ENCODE results near the gene PCNT.

PCNT gene

DNA sequence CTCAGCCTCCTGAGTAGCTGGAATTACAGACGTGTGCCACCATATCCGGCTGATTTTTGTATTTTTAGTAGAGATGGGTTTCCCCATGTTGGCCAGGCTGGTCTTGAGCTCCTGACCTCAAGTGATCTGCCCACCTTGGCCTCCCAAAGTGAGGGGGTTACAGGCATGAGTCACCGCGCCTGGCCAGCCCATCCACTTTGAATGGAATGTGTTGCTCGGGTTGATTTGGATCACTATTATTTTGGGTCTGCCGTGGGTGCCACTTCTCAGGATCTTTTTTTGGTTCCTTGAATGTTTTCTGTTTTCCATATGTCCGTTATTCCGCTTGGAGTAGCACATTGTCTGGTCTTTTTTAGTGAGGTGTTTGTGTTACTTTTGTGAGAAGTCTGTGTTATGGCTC lies 17.0 kb downstream of the PCNT start:
- Histone ChIP-seq H3K36me3 (ENCODE audit: insufficient read depth, low read length) (peaks cover 50% of the 10 kb centered on the region), H3K27ac (ENCODE audit: low read depth, low read length) (no peak overlapping the region), H3K27me3 (ENCODE audit: insufficient read depth, low read length) (no peaks in the 10 kb centered on the region), H3K4me1 (ENCODE audit: insufficient read depth, low read length) (no peaks in the 10 kb centered on the region), H3K9me3 (ENCODE audit: insufficient read depth, low read depth, low read length) (no peaks in the 10 kb centered on the region), H3K4me3 (ENCODE audit: low read length) (no peak overlapping the region), H3K9ac (ENCODE audit: low read depth, low read length) (no peak overlapping the region)
- WGBS = 91% methylated on average over 8 of the region's 8 CpGs

DNA sequence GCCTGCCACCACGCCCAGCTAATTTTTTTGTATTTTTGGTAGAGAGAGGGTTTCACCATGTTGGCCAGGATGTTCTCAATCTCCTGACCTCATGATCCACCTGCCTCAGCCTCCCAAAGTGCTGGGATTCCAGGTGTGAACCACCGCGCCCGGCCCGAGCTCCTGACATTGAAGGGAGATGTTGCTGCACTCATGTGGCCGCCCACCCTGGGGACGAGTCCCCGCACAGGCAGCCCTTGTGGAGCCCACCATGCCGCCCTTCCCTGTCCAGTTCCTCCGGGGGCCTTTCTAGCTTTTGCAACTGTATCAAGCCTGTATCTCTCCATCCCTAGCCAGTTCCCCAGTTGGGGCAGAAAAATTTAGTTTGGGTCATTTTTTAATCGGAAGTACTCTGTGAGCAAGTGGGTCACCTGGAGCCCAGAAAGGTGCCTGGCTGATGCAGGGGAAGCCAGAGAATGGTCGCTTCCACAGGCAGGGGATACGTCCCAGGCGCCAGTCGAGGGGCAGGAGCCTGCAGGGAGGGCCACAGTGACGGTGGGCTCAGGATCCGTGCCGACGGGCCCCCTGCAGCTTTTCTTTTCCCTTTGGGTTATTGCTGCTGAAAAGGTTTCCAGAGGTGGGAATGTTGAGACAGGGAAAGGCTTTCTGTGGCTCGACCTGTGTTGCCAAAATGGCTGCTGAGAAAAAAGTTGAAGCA lies 20.4 kb downstream of the PCNT start:
- Histone ChIP-seq H3K27me3 (ENCODE audit: insufficient read depth, low read length) (no peaks in the 10 kb centered on the region), H3K27ac (ENCODE audit: low read depth, low read length) (no peak overlapping the region), H3K4me1 (ENCODE audit: insufficient read depth, low read length) (no peaks in the 10 kb centered on the region), H3K9ac (ENCODE audit: low read depth, low read length) (no peak overlapping the region), H3K4me3 (ENCODE audit: low read length) (no peak overlapping the region), H3K9me3 (ENCODE audit: insufficient read depth, low read depth, low read length) (no peaks in the 10 kb centered on the region), H3K36me3 (ENCODE audit: insufficient read depth, low read length) (peaks cover 51% of the 10 kb centered on the region)
- WGBS = 94% methylated on average over 20 of the region's 20 CpGs

DNA sequence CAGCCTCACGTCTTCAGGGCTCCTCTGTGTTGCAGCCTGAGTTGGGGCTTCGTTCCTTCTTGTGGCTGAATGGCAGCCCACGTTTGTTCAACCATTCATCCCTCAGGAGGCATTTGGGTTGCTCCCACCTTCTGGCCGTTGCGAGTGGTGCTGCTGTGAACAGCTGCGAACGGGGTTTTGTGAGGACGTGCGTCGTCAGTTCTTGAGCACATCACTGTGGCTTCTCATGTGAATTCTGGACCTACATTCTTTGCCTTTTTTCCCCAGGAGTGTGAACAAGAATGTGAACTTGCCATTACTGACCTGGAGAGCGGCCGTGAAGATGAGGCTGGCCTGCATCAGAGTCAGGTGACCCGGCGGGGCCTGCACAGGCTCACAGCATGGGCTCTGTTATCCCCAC lies 21.9 kb downstream of the PCNT start:
- Histone ChIP-seq H3K4me1 (ENCODE audit: insufficient read depth, low read length) (no peaks in the 10 kb centered on the region), H3K27ac (ENCODE audit: low read depth, low read length) (no peak overlapping the region), H3K9me3 (ENCODE audit: insufficient read depth, low read depth, low read length) (no peaks in the 10 kb centered on the region), H3K27me3 (ENCODE audit: insufficient read depth, low read length) (no peaks in the 10 kb centered on the region), H3K4me3 (ENCODE audit: low read length) (no peak overlapping the region), H3K36me3 (ENCODE audit: insufficient read depth, low read length) (peaks cover 56% of the 10 kb centered on the region), H3K9ac (ENCODE audit: low read depth, low read length) (no peak overlapping the region)
- WGBS = 95% methylated on average over 14 of the region's 14 CpGs

DNA sequence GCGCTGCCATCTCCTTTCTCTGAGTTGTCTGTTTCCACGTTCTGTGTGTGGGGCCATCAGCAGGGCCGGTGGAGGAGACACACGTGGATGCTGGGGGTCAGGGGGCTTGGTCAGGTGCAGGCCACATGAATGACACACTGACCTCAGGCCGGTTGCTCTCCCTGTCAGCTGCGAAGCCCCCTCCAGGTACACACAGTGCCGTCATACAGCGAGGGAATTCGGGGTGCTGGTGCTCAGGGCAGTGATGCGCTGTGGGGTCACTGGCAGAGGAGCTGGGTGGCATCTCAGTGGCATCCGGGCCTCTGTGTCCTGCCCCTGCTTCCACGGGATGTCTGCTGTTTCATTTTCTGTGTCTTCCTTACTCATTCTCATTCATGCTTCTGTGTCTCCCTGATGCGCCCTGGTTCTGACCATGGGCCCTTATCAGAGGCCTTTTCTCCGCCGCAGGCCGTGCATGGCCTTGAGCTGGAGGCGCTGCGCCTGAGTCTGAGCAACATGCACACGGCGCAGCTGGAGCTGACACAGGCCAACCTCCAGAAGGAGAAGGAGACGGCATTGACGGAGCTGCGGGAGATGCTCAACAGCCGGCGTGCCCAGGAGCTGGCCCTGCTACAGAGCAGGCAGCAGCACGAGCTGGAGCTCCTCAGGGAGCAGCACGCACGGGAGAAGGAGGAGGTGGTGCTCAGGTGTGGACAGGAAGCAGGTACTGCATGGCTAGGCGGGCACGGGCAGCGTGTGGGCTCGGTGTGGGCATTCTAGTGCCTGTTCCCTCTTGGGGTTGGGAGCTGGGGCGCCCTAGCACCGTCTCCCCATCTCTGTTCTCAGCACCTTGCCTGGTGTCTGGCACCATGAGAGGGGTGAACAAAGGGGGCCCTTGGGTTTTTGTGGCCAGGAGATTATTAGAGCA lies 22.6 kb downstream of the PCNT start:
- peaks cover 63% of the 10 kb centered on the region for H3K36me3 ChIP-seq (ENCODE audit: insufficient read depth, low read length)
- H3K27ac ChIP-seq (ENCODE audit: low read depth, low read length) = no peak overlapping the region
- H3K9ac ChIP-seq (ENCODE audit: low read depth, low read length) = no peak overlapping the region
- WGBS = 95% methylated on average over 34 of the region's 34 CpGs
- no peaks in the 10 kb centered on the region for H3K9me3 ChIP-seq (ENCODE audit: insufficient read depth, low read depth, low read length)
- no peak overlapping the region for H3K4me3 ChIP-seq (ENCODE audit: low read length)
- H3K27me3 ChIP-seq (ENCODE audit: insufficient read depth, low read length) = no peaks in the 10 kb centered on the region
- no peaks in the 10 kb centered on the region for H3K4me1 ChIP-seq (ENCODE audit: insufficient read depth, low read length)

DNA sequence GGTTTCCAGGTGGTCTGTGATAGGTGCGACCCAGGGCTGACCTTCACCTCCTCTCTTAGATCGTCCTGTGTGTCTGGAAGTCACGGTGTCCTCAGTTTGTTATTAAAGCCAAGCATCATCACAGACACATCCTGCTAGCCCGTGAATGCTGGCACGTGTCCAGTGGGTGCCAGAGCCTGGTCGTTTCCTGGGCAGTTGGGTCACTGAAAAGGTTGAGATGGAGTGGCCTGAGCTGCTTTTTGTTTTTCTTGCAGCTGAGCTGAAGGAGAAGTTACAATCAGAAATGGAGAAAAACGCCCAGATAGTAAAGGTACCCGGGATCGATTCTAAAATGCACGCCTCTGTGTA lies 23.2 kb downstream of the PCNT start:
- WGBS = 94% methylated on average over 10 of the region's 10 CpGs
- H3K9me3 ChIP-seq (ENCODE audit: insufficient read depth, low read depth, low read length) = no peaks in the 10 kb centered on the region
- no peak overlapping the region for H3K9ac ChIP-seq (ENCODE audit: low read depth, low read length)
- peaks cover 69% of the 10 kb centered on the region for H3K36me3 ChIP-seq (ENCODE audit: insufficient read depth, low read length)
- no peaks in the 10 kb centered on the region for H3K27me3 ChIP-seq (ENCODE audit: insufficient read depth, low read length)
- no peak overlapping the region for H3K27ac ChIP-seq (ENCODE audit: low read depth, low read length)
- no peaks in the 10 kb centered on the region for H3K4me1 ChIP-seq (ENCODE audit: insufficient read depth, low read length)
- no peak overlapping the region for H3K4me3 ChIP-seq (ENCODE audit: low read length)

DNA sequence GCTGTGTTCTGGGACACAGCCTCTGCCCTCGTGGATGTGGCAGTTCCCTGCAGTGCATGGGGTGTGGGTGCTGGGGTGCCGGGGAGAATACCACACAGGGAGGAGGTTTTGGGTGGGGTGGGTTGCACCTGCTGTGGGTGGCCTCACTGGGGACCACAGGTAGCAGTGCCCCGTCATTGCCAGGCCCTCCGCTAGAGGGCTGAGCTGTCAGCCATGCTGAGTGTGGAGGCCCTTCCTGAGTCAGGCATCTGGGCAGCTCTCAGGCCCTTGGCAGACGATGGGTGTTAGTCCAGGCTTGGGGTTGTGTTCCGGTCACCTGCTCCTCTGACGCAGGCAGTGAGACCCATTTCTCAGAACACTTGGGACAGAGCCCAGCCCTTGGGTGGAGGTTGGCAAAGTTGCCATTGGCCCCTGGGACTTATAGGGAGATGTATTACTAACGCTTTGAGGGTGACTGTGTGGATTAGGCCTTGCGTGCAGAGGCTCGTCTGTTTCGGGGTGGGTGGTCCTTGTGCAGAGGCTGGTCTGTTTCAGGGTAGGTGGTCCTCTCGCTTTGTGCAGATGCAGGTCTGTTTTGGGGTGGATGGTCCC lies 23.9 kb downstream of the PCNT start:
- Histone ChIP-seq H3K27me3 (ENCODE audit: insufficient read depth, low read length) (no peaks in the 10 kb centered on the region), H3K36me3 (ENCODE audit: insufficient read depth, low read length) (peaks cover 76% of the 10 kb centered on the region), H3K9ac (ENCODE audit: low read depth, low read length) (no peak overlapping the region)

DNA sequence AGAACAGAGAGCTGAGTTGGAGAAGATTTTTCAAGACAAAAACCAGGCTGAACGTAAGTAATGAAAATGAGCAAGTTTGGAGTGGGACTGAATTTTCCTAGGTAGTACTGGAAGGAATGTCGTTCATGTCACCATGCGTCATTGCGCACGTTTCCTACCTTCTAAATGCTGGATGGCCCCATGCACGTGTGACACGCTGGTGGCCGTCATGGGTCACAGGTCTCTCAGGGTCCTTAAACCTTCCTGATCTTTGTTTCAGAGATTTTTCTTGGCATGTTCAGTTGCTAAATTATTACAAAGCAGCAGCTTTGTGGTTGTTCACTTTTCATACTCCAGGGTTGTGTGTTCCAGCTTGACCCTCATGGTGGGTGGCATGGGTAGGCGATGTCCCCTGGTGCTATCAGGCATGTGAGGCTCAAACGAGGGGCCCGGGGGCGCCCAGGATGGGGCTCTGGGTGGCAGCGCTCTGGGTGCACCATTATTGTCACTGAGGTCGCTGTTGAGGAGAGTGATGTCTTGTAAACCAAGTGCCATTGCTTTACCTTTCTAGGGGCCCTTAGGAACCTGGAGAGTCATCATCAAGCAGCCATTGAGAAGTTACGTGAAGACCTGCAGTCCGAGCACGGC lies 25.3 kb downstream of the PCNT start:
- Histone ChIP-seq H3K36me3 (ENCODE audit: insufficient read depth, low read length) (peaks cover 90% of the 10 kb centered on the region), H3K9ac (ENCODE audit: low read depth, low read length) (no peak overlapping the region), H3K4me3 (ENCODE audit: low read length) (no peak overlapping the region), H3K9me3 (ENCODE audit: insufficient read depth, low read depth, low read length) (no peaks in the 10 kb centered on the region), H3K27ac (ENCODE audit: low read depth, low read length) (no peak overlapping the region), H3K4me1 (ENCODE audit: insufficient read depth, low read length) (no peaks in the 10 kb centered on the region), H3K27me3 (ENCODE audit: insufficient read depth, low read length) (no peaks in the 10 kb centered on the region)
- 96% methylated on average over 17 of the region's 17 CpGs for WGBS

More for the DNA sequence above, 23.9 kb downstream of the PCNT start:
- Histone ChIP-seq H3K4me3 (ENCODE audit: low read length) (no peak overlapping the region), H3K9me3 (ENCODE audit: insufficient read depth, low read depth, low read length) (no peaks in the 10 kb centered on the region), H3K4me1 (ENCODE audit: insufficient read depth, low read length) (no peaks in the 10 kb centered on the region), H3K27ac (ENCODE audit: low read depth, low read length) (no peak overlapping the region)
- WGBS = 93% methylated on average over 12 of the region's 12 CpGs

DNA sequence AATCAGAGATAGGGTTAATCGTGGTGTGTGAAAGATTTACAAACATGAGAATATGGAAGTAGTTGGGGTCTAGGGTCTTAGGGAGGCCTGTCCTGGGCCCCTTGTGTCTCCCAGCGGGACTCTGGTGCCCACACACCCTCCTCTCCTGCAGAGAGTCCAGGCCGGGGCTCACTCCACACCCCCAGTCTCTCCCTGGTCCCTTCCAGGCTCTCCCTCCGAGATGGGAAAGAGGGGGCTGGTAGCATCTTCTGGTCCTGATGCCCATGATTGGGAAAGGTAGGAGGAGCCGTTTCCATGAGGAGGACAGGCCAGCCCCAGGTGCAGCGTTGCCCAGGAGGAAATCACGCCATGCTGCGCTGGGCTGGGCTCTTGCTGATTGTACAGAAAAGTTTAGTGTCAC lies 26.6 kb downstream of the PCNT start:
- Histone ChIP-seq H3K4me3 (ENCODE audit: low read length) (no peak overlapping the region), H3K27me3 (ENCODE audit: insufficient read depth, low read length) (no peaks in the 10 kb centered on the region), H3K27ac (ENCODE audit: low read depth, low read length) (no peak overlapping the region), H3K9me3 (ENCODE audit: insufficient read depth, low read depth, low read length) (no peaks in the 10 kb centered on the region), H3K4me1 (ENCODE audit: insufficient read depth, low read length) (no peaks in the 10 kb centered on the region), H3K9ac (ENCODE audit: low read depth, low read length) (no peak overlapping the region), H3K36me3 (ENCODE audit: insufficient read depth, low read length) (peaks cover 100% of the 10 kb centered on the region)
- WGBS = 97% methylated on average over 8 of the region's 8 CpGs

DNA sequence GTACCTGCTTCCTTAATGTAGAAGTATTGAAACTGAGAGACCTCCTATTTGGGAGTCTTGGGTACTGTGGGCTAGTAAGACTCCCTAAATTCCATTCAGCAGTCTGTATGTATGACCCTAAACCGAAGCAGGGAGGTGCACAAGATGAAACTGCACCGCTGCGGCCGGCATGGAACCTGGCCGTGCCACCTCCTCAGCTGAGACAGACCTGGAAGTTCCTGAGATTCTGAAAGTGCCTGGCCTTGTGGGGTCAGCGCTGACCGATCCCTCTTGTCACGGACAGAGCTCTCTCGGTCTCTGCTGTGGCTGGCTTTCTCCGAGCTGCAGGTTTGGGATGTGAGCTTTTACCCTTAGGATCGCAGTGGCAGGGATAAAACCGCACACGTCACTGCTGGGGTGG lies 27.0 kb downstream of the PCNT start:
- no peaks in the 10 kb centered on the region for H3K27me3 ChIP-seq (ENCODE audit: insufficient read depth, low read length)
- no peak overlapping the region for H3K27ac ChIP-seq (ENCODE audit: low read depth, low read length)
- H3K4me3 ChIP-seq (ENCODE audit: low read length) = no peak overlapping the region
- H3K9ac ChIP-seq (ENCODE audit: low read depth, low read length) = no peak overlapping the region
- WGBS = 97% methylated on average over 13 of the region's 13 CpGs
- no peaks in the 10 kb centered on the region for H3K4me1 ChIP-seq (ENCODE audit: insufficient read depth, low read length)
- no peaks in the 10 kb centered on the region for H3K9me3 ChIP-seq (ENCODE audit: insufficient read depth, low read depth, low read length)
- H3K36me3 ChIP-seq (ENCODE audit: insufficient read depth, low read length) = peaks cover 100% of the 10 kb centered on the region

DNA sequence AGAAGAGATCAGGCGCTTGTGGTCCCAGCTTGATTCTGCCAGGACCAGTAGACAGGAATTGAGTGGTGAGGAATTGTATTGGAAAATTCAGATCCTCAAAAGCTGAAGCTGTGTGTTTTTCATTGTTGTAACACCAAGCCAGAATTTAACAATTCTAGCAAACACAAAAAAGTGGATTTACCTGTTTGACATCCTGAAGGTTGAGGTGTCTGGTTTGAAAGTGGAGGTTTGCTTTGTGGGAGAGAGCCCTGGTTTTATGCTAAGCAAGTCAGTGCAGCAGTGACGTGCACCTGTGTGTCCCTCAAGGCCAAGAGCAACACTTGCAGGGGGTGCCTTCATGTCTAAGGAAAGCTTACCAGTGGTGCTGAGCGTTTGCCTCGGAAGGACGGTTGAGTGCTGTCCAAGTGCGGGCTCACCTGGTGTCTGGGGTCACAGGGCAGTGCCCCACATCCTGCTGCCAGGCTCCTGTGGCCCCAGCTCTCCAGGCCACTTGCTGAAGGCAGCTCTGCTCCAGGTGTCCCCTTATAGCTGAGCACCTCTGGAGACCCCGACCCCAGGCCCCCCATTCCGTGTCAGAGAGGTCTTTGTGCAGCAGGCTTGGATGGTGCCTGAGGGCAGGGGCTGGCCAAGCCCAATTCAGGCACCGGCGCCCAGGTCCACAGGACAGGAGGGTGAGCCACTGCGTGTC lies 27.7 kb downstream of the PCNT start:
- no peak overlapping the region for H3K9ac ChIP-seq (ENCODE audit: low read depth, low read length)
- no peak overlapping the region for H3K27ac ChIP-seq (ENCODE audit: low read depth, low read length)
- no peaks in the 10 kb centered on the region for H3K4me1 ChIP-seq (ENCODE audit: insufficient read depth, low read length)
- peaks cover 100% of the 10 kb centered on the region for H3K36me3 ChIP-seq (ENCODE audit: insufficient read depth, low read length)
- no peaks in the 10 kb centered on the region for H3K9me3 ChIP-seq (ENCODE audit: insufficient read depth, low read depth, low read length)
- WGBS = 96% methylated on average over 11 of the region's 11 CpGs
- H3K4me3 ChIP-seq (ENCODE audit: low read length) = no peak overlapping the region
- H3K27me3 ChIP-seq (ENCODE audit: insufficient read depth, low read length) = no peaks in the 10 kb centered on the region

Data from HUES64 (cell line).